GM23338 (cell line): Measurements from ENCODE around the gene SLC41A2. TPM values are rescaled to one million over a fixed set of nuclear protein-coding genes. Genes with fewer than 3 reads are reported as not detected.

ENCODE experiments used
- ATAC-seq: fragments of 200-7000 bp; cut with Tn5 transposase; 3 replicates; pipeline ENCODE4 v1.9.1; 2020
- DNase-seq: peaks from one replicate; pipeline ENCODE4 v3.0.0-alpha.2; 2015; ENCODE audit warnings: low spot score
- H2AFZ ChIP-seq: fragments of 200-600 bp; sonication (generic); 2 replicates; pipeline ENCODE4 v1.8.0; 2016; ENCODE audit warnings: antibody characterized with exemption, mild to moderate bottlenecking, moderate library complexity
- H3F3A ChIP-seq: fragments of 200-600 bp; sonication (generic); replicated peaks from 2 replicates; pipeline ENCODE4 v1.8.0; 2017; ENCODE audit warnings: antibody characterized with exemption, mixed run types, low read depth
- H3K27ac ChIP-seq: fragments of 200-600 bp; sonication (generic); 2 replicates; pipeline ENCODE4 v1.6.1; 2016; ENCODE audit warnings: low read depth
- H3K27me3 ChIP-seq: fragments of 200-600 bp; sonication (generic); 2 replicates; pipeline ENCODE4 v1.8.0; 2016; ENCODE audit warnings: mild to moderate bottlenecking, mixed run types, moderate library complexity; ENCODE audit not compliant: insufficient read depth
- H3K36me3 ChIP-seq: fragments of 200-600 bp; sonication (generic); 2 replicates; pipeline ENCODE4 v1.8.0; 2016; ENCODE audit warnings: mild to moderate bottlenecking; ENCODE audit not compliant: insufficient read depth
- H3K4me1 ChIP-seq: fragments of 200-600 bp; sonication (generic); 2 replicates; pipeline ENCODE4 v1.8.0; 2016; ENCODE audit warnings: mild to moderate bottlenecking, moderate library complexity; ENCODE audit not compliant: insufficient read depth
- H3K4me2 ChIP-seq: fragments of 200-600 bp; sonication (generic); 2 replicates; pipeline ENCODE4 v1.7.1; 2017; ENCODE audit warnings: mixed run types
- H3K4me3 ChIP-seq: fragments of 200-600 bp; sonication (generic); 2 replicates; pipeline ENCODE4 v1.6.1; 2016; ENCODE audit warnings: mixed run types
- H3K79me2 ChIP-seq: fragments of 200-600 bp; sonication (generic); replicated peaks from 2 replicates; pipeline ENCODE4 v1.8.0; 2017; ENCODE audit warnings: mild to moderate bottlenecking; ENCODE audit not compliant: insufficient read depth
- H3K9me2 ChIP-seq: fragments of 200-600 bp; sonication (generic); 2 replicates; pipeline ENCODE4 v1.8.0; 2017; ENCODE audit not compliant: insufficient read depth
- H4K20me1 ChIP-seq: fragments of 200-600 bp; sonication (generic); replicated peaks from 2 replicates; pipeline ENCODE4 v1.8.0; 2017; ENCODE audit warnings: mild to moderate bottlenecking; ENCODE audit not compliant: insufficient read depth
- H3K27ac Mint-ChIP-seq: 2 replicates; pipeline ENCODE4 v1.8.0; 2020; ENCODE audit warnings: inconsistent platforms, mild to moderate bottlenecking, moderate library complexity, mixed read lengths
- H3K27me3 Mint-ChIP-seq: 3 replicates; pipeline ENCODE4 v1.8.0; 2022; ENCODE audit warnings: low read depth, mild to moderate bottlenecking, moderate library complexity, mixed read lengths, inconsistent platforms; ENCODE audit not compliant: insufficient read depth, poor library complexity
- H3K36me3 Mint-ChIP-seq: 3 replicates; pipeline ENCODE4 v1.8.0; 2021; ENCODE audit warnings: low read depth, mild to moderate bottlenecking, inconsistent platforms, moderate library complexity, mixed read lengths
- H3K4me1 Mint-ChIP-seq: 3 replicates; pipeline ENCODE4 v1.8.0; 2020; ENCODE audit warnings: mild to moderate bottlenecking, inconsistent platforms, mixed read lengths
- H3K4me3 Mint-ChIP-seq: 3 replicates; pipeline ENCODE4 v1.8.0; 2021; ENCODE audit warnings: moderate library complexity, mild to moderate bottlenecking, inconsistent platforms, mixed read lengths
- H3K9me3 Mint-ChIP-seq: 3 replicates; pipeline ENCODE4 v1.8.0; 2020; ENCODE audit warnings: moderate library complexity, mild to moderate bottlenecking, inconsistent platforms, mixed read lengths
- EZH2 ChIP-seq: fragments of 200-600 bp; sonication (generic); IDR thresholded peaks from one replicate; pipeline ENCODE4 v1.8.0; 2017; ENCODE audit warnings: antibody characterized with exemption, mild to moderate bottlenecking, low read depth; ENCODE audit not compliant: unreplicated experiment
- EZH2phosphoT487 ChIP-seq: fragments of 200-600 bp; sonication (generic); IDR thresholded peaks from one replicate; pipeline ENCODE4 v1.8.1; 2018; ENCODE audit warnings: antibody characterized with exemption; ENCODE audit not compliant: unreplicated experiment
- JUNB ChIP-seq: IDR thresholded peaks from one replicate; pipeline ENCODE4 v1.6.1; 2016; ENCODE audit warnings: antibody characterized with exemption; ENCODE audit not compliant: unreplicated experiment
- NANOG ChIP-seq: IDR thresholded peaks from 2 replicates; pipeline ENCODE4 v1.6.1; 2016; ENCODE audit warnings: antibody characterized with exemption, borderline replicate concordance
- POLR2AphosphoS5 ChIP-seq: IDR thresholded peaks from 2 replicates; pipeline ENCODE4 v1.6.1; 2016; ENCODE audit warnings: antibody characterized with exemption, low read depth
- STAT1 ChIP-seq: IDR thresholded peaks from one replicate; pipeline ENCODE4 v1.6.1; 2016; ENCODE audit warnings: antibody characterized with exemption; ENCODE audit not compliant: unreplicated experiment
- ZNF114 ChIP-seq: fragments of 250-450 bp; sonication (Bioruptor Pico); IDR thresholded peaks from 2 replicates; pipeline ENCODE4 v1.5.0; 2020; ENCODE audit warnings: mild to moderate bottlenecking, moderate library complexity
- polyA plus RNA-seq: library from polyadenylated mRNA; unstranded; fragments of >200 nt; fragmentation: Nextera tagmentation; extraction: Ambion mirVana; gene quantifications from 2 replicates; pipeline ENCODE4 v1.2.1, GENCODE V29; 2016
- total RNA-seq: library from RNA; depleted of rRNA; stranded (reverse); fragments of >200 nt; shearing (Covaris generic); gene quantifications from 2 replicates; pipeline ENCODE4 v1.2.3, GENCODE V29; 2014
- TF ChIP-seq, protein P1 (sequence below): IDR thresholded peaks from 2 replicates; pipeline ENCODE4 v1.6.1; 2016; ENCODE audit warnings: antibody characterized with exemption
- TF ChIP-seq, protein P2 (sequence below): IDR thresholded peaks from one replicate; pipeline ENCODE4 v1.6.1; 2018; ENCODE audit warnings: antibody characterized with exemption; ENCODE audit not compliant: unreplicated experiment
- TF ChIP-seq, protein P3 (sequence below), 2 experiments: fragments of 200-600 bp in 1 of 2; sonication (generic) in 1 of 2; conservative IDR thresholded peaks; 2 replicates each; pipeline versions ENCODE4 v1.5.1 to v1.6.1; 2016 to 2017; ENCODE audit warnings: antibody characterized with exemption in 2 of 2, low read depth in 2 of 2, mild to moderate bottlenecking in 2 of 2, moderate library complexity in 1 of 2

Gene SLC41A2
- total and polyA plus RNA-seq, 2 experiments from 2014 or later, result 1.5 to 6.8 TPM

DNA sequence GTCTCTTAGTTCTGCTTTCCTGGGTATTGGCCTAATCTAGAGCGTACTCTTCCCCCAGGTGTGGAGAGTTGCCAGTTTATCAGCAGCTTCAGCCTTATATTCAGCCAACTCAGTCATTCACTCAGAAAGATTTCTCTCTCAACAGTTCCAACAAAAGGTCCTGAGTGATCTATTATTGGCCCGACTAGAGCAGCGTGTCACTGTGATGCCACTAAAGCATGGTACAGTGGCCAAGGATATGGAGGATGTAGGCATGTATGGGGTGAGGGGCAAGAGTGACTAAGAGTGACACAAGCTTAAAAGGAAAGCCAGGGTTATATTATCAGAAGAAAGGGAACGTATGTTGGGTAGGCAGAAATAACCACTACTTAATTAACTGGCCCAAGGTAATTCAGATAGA lies 32.9 kb upstream of the SLC41A2 start (continued):
- TF ChIP-seq EZH2, result no peak

DNA sequence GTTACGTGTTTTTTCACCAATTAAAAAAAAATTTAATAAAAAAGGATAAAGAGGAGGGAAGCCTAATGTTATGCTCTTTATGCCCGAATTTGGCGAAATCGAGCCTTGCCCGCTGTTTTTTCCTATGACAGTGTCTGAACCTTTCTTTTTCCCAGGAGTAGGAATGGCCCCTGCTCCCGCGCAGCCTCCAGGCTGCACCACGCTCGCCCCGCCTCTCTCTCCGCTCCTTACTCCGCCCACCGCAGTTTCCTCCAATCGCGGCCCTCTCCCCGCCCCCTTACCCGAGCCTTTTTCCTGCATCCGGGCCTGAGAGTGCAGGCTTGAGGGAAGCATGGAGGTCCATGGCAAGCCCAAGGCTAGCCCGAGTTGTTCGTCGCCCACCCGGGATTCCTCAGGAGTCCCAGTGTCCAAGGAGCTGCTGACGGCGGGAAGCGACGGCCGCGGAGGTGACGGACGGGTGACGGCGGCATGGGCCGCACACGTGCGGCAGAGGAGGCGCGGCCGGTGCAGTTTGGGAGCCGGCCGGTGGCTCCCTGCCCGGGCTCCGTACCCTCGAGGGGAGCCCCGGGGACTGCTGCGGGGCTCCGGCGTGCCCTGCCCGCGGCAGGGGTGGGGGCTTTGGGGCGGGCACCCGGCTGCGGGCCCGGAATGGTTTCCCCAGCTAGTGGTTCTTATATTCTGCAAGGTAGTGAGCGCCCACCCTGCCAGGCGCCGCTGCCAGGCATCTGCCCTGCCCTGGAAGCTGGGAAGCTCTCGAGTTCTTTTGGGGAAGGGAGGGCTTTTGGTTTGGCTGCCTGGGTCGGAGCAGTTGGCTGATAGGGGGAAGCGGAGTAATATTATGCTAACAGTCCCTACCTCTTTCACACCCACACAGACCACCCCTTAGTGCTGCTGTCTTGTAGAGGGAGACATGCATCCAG lies 28.2 kb upstream of the SLC41A2 start, which contains the start of gene NOPCHAP1:
Gene NOPCHAP1 (plus strand): TSS at position 295 of the 920 bp plus-strand sequence. CDS start 37 bp downstream, at position 332.
- ATAC-seq (peak; percentile 99), DNase-seq (peak; percentile 97)
- Mint-ChIP-seq H3K4me3 (peak within 1 kb of the TSS; percentile 93), H3K36me3 (peaks cover 29% of the 10 kb centered on the region), H3K27ac (peak within 1 kb of the TSS; percentile 84), H3K27me3 (peaks cover 8% of the 10 kb centered on the region), H3K4me1 (peaks cover 19% of the 10 kb centered on the region), H3K9me3 (no peaks in the 10 kb centered on the region)
- Histone ChIP-seq H3K79me2 (peaks cover 46% of the 10 kb centered on the region), H4K20me1 (no peaks in the 10 kb centered on the region; the same call in 1 of the 2 replicates), H3K9me2 (no peaks in the 10 kb centered on the region), H3K4me2 (peak within 1 kb of the TSS; percentile 94), H3K27me3 (no peaks in the 10 kb centered on the region), H3K4me1 (peaks cover 19% of the 10 kb centered on the region), H3K4me3 (peak within 1 kb of the TSS; percentile 79), H3K27ac (no peak within 1 kb of the TSS), H2AFZ (peak within 1 kb of the TSS; percentile 80; the same call in 1 of the 2 replicates), H3K36me3 (no peaks in the 10 kb centered on the region; the same call in 1 of the 2 replicates), H3F3A (no peaks in the 10 kb centered on the region)
- TF ChIP-seq POLR2AphosphoS5 (peak; percentile 100), ZNF114 (CRISPR knock-in tag) (no peak), NANOG (no peak), STAT1 (no peak), EZH2phosphoT487 (no peak), JUNB (no peak)
- TF ChIP-seq, protein P1, sequence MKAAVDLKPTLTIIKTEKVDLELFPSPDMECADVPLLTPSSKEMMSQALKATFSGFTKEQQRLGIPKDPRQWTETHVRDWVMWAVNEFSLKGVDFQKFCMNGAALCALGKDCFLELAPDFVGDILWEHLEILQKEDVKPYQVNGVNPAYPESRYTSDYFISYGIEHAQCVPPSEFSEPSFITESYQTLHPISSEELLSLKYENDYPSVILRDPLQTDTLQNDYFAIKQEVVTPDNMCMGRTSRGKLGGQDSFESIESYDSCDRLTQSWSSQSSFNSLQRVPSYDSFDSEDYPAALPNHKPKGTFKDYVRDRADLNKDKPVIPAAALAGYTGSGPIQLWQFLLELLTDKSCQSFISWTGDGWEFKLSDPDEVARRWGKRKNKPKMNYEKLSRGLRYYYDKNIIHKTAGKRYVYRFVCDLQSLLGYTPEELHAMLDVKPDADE, result 0 out of 2 replicates have a peak, but pooled peaks have one; percentile 16
- TF ChIP-seq, protein P2, sequence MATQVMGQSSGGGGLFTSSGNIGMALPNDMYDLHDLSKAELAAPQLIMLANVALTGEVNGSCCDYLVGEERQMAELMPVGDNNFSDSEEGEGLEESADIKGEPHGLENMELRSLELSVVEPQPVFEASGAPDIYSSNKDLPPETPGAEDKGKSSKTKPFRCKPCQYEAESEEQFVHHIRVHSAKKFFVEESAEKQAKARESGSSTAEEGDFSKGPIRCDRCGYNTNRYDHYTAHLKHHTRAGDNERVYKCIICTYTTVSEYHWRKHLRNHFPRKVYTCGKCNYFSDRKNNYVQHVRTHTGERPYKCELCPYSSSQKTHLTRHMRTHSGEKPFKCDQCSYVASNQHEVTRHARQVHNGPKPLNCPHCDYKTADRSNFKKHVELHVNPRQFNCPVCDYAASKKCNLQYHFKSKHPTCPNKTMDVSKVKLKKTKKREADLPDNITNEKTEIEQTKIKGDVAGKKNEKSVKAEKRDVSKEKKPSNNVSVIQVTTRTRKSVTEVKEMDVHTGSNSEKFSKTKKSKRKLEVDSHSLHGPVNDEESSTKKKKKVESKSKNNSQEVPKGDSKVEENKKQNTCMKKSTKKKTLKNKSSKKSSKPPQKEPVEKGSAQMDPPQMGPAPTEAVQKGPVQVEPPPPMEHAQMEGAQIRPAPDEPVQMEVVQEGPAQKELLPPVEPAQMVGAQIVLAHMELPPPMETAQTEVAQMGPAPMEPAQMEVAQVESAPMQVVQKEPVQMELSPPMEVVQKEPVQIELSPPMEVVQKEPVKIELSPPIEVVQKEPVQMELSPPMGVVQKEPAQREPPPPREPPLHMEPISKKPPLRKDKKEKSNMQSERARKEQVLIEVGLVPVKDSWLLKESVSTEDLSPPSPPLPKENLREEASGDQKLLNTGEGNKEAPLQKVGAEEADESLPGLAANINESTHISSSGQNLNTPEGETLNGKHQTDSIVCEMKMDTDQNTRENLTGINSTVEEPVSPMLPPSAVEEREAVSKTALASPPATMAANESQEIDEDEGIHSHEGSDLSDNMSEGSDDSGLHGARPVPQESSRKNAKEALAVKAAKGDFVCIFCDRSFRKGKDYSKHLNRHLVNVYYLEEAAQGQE, result no peak
- TF ChIP-seq, protein P3, sequence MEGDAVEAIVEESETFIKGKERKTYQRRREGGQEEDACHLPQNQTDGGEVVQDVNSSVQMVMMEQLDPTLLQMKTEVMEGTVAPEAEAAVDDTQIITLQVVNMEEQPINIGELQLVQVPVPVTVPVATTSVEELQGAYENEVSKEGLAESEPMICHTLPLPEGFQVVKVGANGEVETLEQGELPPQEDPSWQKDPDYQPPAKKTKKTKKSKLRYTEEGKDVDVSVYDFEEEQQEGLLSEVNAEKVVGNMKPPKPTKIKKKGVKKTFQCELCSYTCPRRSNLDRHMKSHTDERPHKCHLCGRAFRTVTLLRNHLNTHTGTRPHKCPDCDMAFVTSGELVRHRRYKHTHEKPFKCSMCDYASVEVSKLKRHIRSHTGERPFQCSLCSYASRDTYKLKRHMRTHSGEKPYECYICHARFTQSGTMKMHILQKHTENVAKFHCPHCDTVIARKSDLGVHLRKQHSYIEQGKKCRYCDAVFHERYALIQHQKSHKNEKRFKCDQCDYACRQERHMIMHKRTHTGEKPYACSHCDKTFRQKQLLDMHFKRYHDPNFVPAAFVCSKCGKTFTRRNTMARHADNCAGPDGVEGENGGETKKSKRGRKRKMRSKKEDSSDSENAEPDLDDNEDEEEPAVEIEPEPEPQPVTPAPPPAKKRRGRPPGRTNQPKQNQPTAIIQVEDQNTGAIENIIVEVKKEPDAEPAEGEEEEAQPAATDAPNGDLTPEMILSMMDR (conservative IDR thresholded peaks at IDR 0.05; ENCODE audit: low read depth in 2 of 2), result no peak
